ENCODE results near the gene TCEA2. TPM values are rescaled to one million over a fixed set of nuclear protein-coding genes. Genes with fewer than 3 reads are reported as not detected.

TCEA2 gene
- total and polyA plus RNA-seq, 2 of the 13 experiments (the other 11 are each of a cell fraction or from before 2014, with no cell fraction given) = 28.1 to 33.7 TPM

DNA sequence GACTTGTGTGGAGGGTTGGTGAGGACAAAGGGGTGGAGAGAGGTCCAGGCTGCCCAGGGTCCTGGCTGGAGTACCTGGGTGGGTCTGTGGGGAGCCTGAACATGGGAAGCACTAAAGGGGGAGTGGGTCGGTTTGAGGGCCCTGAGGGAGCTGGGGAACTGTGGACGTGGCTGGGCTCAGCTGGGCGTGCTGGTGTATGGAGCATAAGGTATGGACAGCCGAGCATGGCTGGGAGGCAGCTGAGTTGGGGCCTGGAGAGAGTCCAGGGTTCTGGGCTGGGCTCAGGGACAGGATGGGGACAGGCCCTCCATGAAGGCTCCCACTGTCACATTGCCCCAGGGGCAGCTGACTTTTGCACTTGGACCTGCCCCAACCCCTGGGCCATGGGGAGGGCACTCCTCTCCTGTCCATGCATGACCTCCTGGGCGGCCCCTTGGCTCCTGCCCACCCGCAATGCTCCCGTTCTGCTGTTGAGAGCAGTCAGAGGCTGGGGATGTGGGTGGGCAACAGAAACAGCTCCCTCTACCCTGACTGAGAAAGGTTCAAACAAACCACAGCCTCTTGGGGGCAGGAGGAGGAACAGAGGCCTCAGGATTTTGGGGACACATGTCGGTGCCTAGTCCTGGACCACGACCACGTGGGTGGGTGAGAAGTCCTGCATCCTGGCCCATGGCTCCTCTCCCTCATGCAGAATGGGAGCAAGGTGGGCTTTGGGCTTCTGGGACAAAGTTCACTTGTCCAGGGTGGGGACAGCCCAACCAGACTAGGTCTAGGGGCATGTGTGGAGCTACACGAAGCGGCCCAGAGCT lies 22.6 kb upstream of the TCEA2 start:
- intact Hi-C loops (cut with micrococcal nuclease; ENCODE audit: unreplicated experiment) = no loop called here
- DNase-seq (ENCODE audit: low spot score) = no peak
- Histone ChIP-seq H4K20me1 (ENCODE audit: insufficient read depth, low read length) (no peaks in the 10 kb centered on the region), H3K4me2 (ENCODE audit: low read depth, low read length) (peak overlapping the region; percentile 94), H3K9me3 (ENCODE audit: low read length) (no peaks in the 10 kb centered on the region), H3K36me3 (replicated peaks in 1 of 2; ENCODE audit: control insufficient read depth in 1 of 2, insufficient read depth in 2 of 2, low read length in 2 of 2) (no peaks in the 10 kb centered on the region), H3K4me3 (replicated peaks in 1 of 3; ENCODE audit: insufficient read depth in 1 of 3, low read depth in 2 of 3, low read length in 3 of 3) (peak overlapping the region; percentile 3 to 89 (median 89); a peak in 5 of 6 replicates), H3K9ac (ENCODE audit: insufficient read depth, low read depth, low read length) (peak overlapping the region; percentile 86), H3K4me1 (ENCODE audit: insufficient read depth, low read length) (peaks cover 76% of the 10 kb centered on the region), H2AFZ (ENCODE audit: low read length) (no peak overlapping the region), H3K27me3 (ENCODE audit: control insufficient read depth in 1 of 2, insufficient read depth in 2 of 2, low read length in 2 of 2) (no peaks in the 10 kb centered on the region), H3K79me2 (ENCODE audit: insufficient read depth, low read length) (peaks cover 18% of the 10 kb centered on the region), H3K27ac (ENCODE audit: extremely low read length, insufficient read depth, low read length) (peak overlapping the region; percentile 45)
- FAIRE-seq = no peak
- WGBS (ENCODE audit: low lambda C conversion rate) = 22% methylated on average over 12 of the region's 12 CpGs
- peak; percentile 30 for ATAC-seq
- ChIA-PET CTCF (ENCODE audit: low intra/inter-chr PET ratio, low total read pairs) (no interaction called here), POLR2A (interaction anchor here (1.0 to 10.1 kb wide), 5 partner anchors 13 to 67 kb away, joined by 3 to 252 read pairs (median 39); partner anchors contain the start of genes PRPF6, SAMD10, SOX18 and TCEA2)
- BruUV-seq (replicated peaks) = no TSS peak
- in situ Hi-C loops (cut with HindIII; ENCODE audit: extremely low pct_ligation_motif_present, low pct_unique_long_range_greater_than_20kb) = no loop called here
- TF ChIP-seq ZBTB37 (CRISPR knock-in tag; IDR thresholded peaks at IDR 0.05) = no peak
- peak; percentile 15; the same call in 1 of the 2 replicates for TF ChIP-seq CREM (IDR thresholded peaks at IDR 0.05)
- TF ChIP-seq CREM (CRISPR knock-in tag; IDR thresholded peaks at IDR 0.05) = no peak
- TF ChIP-seq, protein P1, sequence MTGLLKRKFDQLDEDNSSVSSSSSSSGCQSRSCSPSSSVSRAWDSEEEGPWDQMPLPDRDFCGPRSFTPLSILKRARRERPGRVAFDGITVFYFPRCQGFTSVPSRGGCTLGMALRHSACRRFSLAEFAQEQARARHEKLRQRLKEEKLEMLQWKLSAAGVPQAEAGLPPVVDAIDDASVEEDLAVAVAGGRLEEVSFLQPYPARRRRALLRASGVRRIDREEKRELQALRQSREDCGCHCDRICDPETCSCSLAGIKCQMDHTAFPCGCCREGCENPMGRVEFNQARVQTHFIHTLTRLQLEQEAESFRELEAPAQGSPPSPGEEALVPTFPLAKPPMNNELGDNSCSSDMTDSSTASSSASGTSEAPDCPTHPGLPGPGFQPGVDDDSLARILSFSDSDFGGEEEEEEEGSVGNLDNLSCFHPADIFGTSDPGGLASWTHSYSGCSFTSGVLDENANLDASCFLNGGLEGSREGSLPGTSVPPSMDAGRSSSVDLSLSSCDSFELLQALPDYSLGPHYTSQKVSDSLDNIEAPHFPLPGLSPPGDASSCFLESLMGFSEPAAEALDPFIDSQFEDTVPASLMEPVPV (CRISPR knock-in tag; IDR thresholded peaks at IDR 0.05) = 0 out of 2 replicates have a peak, but pooled peaks have one; percentile 9
- no peak; the same call in 1 of the 2 replicates for TF ChIP-seq KLF11 (CRISPR knock-in tag; IDR thresholded peaks at IDR 0.05)
- TF ChIP-seq FLYWCH1 (CRISPR knock-in tag; IDR thresholded peaks at IDR 0.05) = peak; percentile 72; the same call in 1 of the 2 replicates
- TF ChIP-seq ZBTB10 (CRISPR knock-in tag; IDR thresholded peaks at IDR 0.05; ENCODE audit: borderline replicate concordance) = no peak
- peak; percentile 92; the same call in 1 of the 2 replicates for TF ChIP-seq ZNF253 (CRISPR knock-in tag; IDR thresholded peaks at IDR 0.05; ENCODE audit: borderline replicate concordance)
- TF ChIP-seq ZSCAN5A (CRISPR knock-in tag; IDR thresholded peaks at IDR 0.05; ENCODE audit: borderline replicate concordance) = peak; percentile 10; the same call in 1 of the 2 replicates
- TF ChIP-seq, protein P2, sequence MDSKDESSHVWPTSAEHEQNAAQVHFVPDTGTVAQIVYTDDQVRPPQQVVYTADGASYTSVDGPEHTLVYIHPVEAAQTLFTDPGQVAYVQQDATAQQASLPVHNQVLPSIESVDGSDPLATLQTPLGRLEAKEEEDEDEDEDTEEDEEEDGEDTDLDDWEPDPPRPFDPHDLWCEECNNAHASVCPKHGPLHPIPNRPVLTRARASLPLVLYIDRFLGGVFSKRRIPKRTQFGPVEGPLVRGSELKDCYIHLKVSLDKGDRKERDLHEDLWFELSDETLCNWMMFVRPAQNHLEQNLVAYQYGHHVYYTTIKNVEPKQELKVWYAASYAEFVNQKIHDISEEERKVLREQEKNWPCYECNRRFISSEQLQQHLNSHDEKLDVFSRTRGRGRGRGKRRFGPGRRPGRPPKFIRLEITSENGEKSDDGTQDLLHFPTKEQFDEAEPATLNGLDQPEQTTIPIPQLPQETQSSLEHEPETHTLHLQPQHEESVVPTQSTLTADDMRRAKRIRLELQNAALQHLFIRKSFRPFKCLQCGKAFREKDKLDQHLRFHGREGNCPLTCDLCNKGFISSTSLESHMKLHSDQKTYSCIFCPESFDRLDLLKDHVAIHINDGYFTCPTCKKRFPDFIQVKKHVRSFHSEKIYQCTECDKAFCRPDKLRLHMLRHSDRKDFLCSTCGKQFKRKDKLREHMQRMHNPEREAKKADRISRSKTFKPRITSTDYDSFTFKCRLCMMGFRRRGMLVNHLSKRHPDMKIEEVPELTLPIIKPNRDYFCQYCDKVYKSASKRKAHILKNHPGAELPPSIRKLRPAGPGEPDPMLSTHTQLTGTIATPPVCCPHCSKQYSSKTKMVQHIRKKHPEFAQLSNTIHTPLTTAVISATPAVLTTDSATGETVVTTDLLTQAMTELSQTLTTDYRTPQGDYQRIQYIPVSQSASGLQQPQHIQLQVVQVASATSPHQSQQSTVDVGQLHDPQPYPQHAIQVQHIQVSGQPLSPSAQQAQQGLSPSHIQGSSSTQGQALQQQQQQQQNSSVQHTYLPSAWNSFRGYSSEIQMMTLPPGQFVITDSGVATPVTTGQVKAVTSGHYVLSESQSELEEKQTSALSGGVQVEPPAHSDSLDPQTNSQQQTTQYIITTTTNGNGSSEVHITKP (CRISPR knock-in tag; IDR thresholded peaks at IDR 0.05; ENCODE audit: low read depth) = no peak
- TF ChIP-seq HCFC1 (IDR thresholded peaks at IDR 0.05; ENCODE audit: low read depth, low read length) = no peak
